HepG2 (cell line): ENCODE results near the gene IFRD1. TPM values are rescaled to one million over a fixed set of nuclear protein-coding genes. Genes with fewer than 3 reads are reported as not detected.

Experiments
- ARNTL ChIP-seq: sonication (generic); formaldehyde crosslinking; IDR thresholded peaks from 2 replicates; pipeline ENCODE4 v1.4.0; 2020; ENCODE audit warnings: mild to moderate bottlenecking, missing genetic modification reagents
- CC2D1A ChIP-seq: sonication (generic); formaldehyde crosslinking; IDR thresholded peaks from 2 replicates; pipeline ENCODE4 v1.8.1; 2023; ENCODE audit warnings: mild to moderate bottlenecking, missing genetic modification reagents
- CHCHD3 ChIP-seq: sonication (generic); formaldehyde crosslinking; IDR thresholded peaks from 2 replicates; pipeline ENCODE4 v1.8.0; 2022; ENCODE audit warnings: mild to moderate bottlenecking, missing genetic modification reagents, moderate library complexity
- CTCF ChIP-seq: sonication (generic); formaldehyde crosslinking; IDR thresholded peaks from 2 replicates; pipeline ENCODE4 v1.5.0; 2020; ENCODE audit warnings: mild to moderate bottlenecking, missing genetic modification reagents, moderate library complexity
- DPF2 ChIP-seq: sonication (generic); formaldehyde crosslinking; IDR thresholded peaks from 2 replicates; pipeline ENCODE4 v1.4.0; 2020; ENCODE audit warnings: mild to moderate bottlenecking, low read depth, missing genetic modification reagents, borderline replicate concordance
- MIXL1 ChIP-seq: IDR thresholded peaks from 2 replicates; pipeline ENCODE4 v1.6.1; 2016
- PCBP1 ChIP-seq: fragments of 200-400 bp; formaldehyde crosslinking; IDR thresholded peaks from 2 replicates; pipeline ENCODE4 v1.6.1; 2017; ENCODE audit warnings: mild to moderate bottlenecking, low read depth, low read length, borderline replicate concordance
- RCOR2 ChIP-seq: IDR thresholded peaks from 2 replicates; pipeline ENCODE4 v1.6.1; 2016; ENCODE audit warnings: missing biosample characterization, missing genetic modification reagents
- SNAPC2 ChIP-seq: sonication (generic); formaldehyde crosslinking; IDR thresholded peaks from 2 replicates; pipeline ENCODE4 v1.8.1; 2022; ENCODE audit warnings: mild to moderate bottlenecking, missing genetic modification reagents
- SUZ12 ChIP-seq: fragments of 150-350 bp; IDR thresholded peaks from 2 replicates; pipeline ENCODE4 v1.6.1; 2014; ENCODE audit warnings: low read depth, low read length
- TBL1XR1 ChIP-seq: fragments of 150-350 bp; IDR thresholded peaks from 2 replicates; pipeline ENCODE4 v1.6.1; 2014; ENCODE audit warnings: borderline replicate concordance, low read length; ENCODE audit not compliant: partially characterized antibody
- TBX2 ChIP-seq: sonication (generic); formaldehyde crosslinking; IDR thresholded peaks from 2 replicates; pipeline ENCODE4 v1.5.0; 2020; ENCODE audit warnings: missing genetic modification reagents, mild to moderate bottlenecking, borderline replicate concordance
- TCF7 ChIP-seq: sonication (generic); IDR thresholded peaks from 2 replicates; pipeline ENCODE4 v1.6.1; 2016; ENCODE audit warnings: antibody characterized with exemption, low read depth
- TGIF2 ChIP-seq: IDR thresholded peaks from 2 replicates; pipeline ENCODE4 v1.6.1; 2016; ENCODE audit warnings: control low read depth, missing compliant biosample characterization
- ZC3H4 ChIP-seq: sonication (generic); formaldehyde crosslinking; IDR thresholded peaks from 2 replicates; pipeline ENCODE4 v1.4.0; 2020; ENCODE audit warnings: missing genetic modification reagents, borderline replicate concordance
- ZMYM3 ChIP-seq: sonication (generic); formaldehyde crosslinking; IDR thresholded peaks from 2 replicates; pipeline ENCODE4 v1.5.1; 2020; ENCODE audit warnings: mild to moderate bottlenecking, missing genetic modification reagents
- ZNF232 ChIP-seq: sonication (generic); formaldehyde crosslinking; IDR thresholded peaks from 2 replicates; pipeline ENCODE4 v1.4.0; 2020; ENCODE audit warnings: missing genetic modification reagents, borderline replicate concordance
- ZNF639 ChIP-seq: conservative IDR thresholded peaks from 2 replicates; pipeline ENCODE4 v1.6.1; 2018; ENCODE audit warnings: missing genetic modification reagents
- polyA plus RNA-seq, 8 experiments: library from polyadenylated mRNA; depleted of rRNA in 3 of 8; stranded (reverse) in 7 of 8; unstranded in 1 of 8; fragments of >200 nt; fragmentation: Illumina TruSeq in 4 of 8; extraction: Trizol in 4 of 8; gene quantifications; 2 replicates each; pipeline versions ENCODE4 v1.2.1 to v1.2.3, GENCODE V29; 2011 to 2016; ENCODE audit warnings: low read depth in 4 of 8, missing spikeins in 1 of 8, mixed read lengths in 1 of 8; ENCODE audit not compliant: insufficient read depth in 1 of 8
- total RNA-seq, 5 experiments: library from RNA; depleted of rRNA; stranded (reverse); fragments of >200 nt; fragmentation: Illumina TruSeq; extraction: Trizol; gene quantifications; 2 replicates each; pipeline ENCODE4 v1.2.3, GENCODE V29; 2016; ENCODE audit warnings: low read depth in 1 of 5
- TF ChIP-seq, protein P1 (sequence below): sonication (generic); formaldehyde crosslinking; IDR thresholded peaks from 2 replicates; pipeline ENCODE4 v1.5.1; 2020; ENCODE audit warnings: missing genetic modification reagents, mild to moderate bottlenecking, borderline replicate concordance
- TF ChIP-seq, protein P2 (sequence below): sonication (generic); formaldehyde crosslinking; IDR thresholded peaks from 2 replicates; pipeline ENCODE4 v1.9.0; 2021; ENCODE audit warnings: missing genetic modification reagents, mild to moderate bottlenecking, borderline replicate concordance
- TF ChIP-seq, protein P3 (sequence below): sonication (generic); formaldehyde crosslinking; IDR thresholded peaks from 2 replicates; pipeline ENCODE4 v1.4.0; 2020; ENCODE audit warnings: missing genetic modification reagents, mild to moderate bottlenecking, borderline replicate concordance

Gene IFRD1
- total and polyA plus RNA-seq, 2 of the 13 experiments (the other 11 are each of a cell fraction or from before 2014, with no cell fraction given) = 50.9 to 55.5 TPM

- TF ChIP-seq ZC3H4 (CRISPR knock-in tag) = no peak
- TF ChIP-seq TGIF2 (CRISPR knock-in tag) = peak; percentile 79; the same call in 1 of the 2 replicates
- TF ChIP-seq, protein P1, sequence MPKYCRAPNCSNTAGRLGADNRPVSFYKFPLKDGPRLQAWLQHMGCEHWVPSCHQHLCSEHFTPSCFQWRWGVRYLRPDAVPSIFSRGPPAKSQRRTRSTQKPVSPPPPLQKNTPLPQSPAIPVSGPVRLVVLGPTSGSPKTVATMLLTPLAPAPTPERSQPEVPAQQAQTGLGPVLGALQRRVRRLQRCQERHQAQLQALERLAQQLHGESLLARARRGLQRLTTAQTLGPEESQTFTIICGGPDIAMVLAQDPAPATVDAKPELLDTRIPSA (CRISPR knock-in tag) = no peak
- TF ChIP-seq MIXL1 = no peak
- TF ChIP-seq ARNTL (CRISPR knock-in tag) = peak; percentile 10; the same call in 1 of the 2 replicates
- TF ChIP-seq ZMYM3 = no peak
- TF ChIP-seq, protein P2, sequence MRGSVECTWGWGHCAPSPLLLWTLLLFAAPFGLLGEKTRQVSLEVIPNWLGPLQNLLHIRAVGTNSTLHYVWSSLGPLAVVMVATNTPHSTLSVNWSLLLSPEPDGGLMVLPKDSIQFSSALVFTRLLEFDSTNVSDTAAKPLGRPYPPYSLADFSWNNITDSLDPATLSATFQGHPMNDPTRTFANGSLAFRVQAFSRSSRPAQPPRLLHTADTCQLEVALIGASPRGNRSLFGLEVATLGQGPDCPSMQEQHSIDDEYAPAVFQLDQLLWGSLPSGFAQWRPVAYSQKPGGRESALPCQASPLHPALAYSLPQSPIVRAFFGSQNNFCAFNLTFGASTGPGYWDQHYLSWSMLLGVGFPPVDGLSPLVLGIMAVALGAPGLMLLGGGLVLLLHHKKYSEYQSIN (CRISPR knock-in tag) = no peak
- TF ChIP-seq ZNF232 (CRISPR knock-in tag) = no peak; the same call in 1 of the 2 replicates
- TF ChIP-seq CTCF = no peak
- TF ChIP-seq PCBP1 = 0 out of 2 replicates have a peak, but pooled peaks have one; percentile 27
- peak; percentile 83 for TF ChIP-seq CHCHD3 (CRISPR knock-in tag)
- TF ChIP-seq CC2D1A (CRISPR knock-in tag) = peak; percentile 80; the same call in 1 of the 2 replicates
- peak; percentile 87 for TF ChIP-seq SUZ12
- TF ChIP-seq TCF7 = no peak
- peak; percentile 85 for TF ChIP-seq TBX2 (CRISPR knock-in tag)
- TF ChIP-seq, protein P3, sequence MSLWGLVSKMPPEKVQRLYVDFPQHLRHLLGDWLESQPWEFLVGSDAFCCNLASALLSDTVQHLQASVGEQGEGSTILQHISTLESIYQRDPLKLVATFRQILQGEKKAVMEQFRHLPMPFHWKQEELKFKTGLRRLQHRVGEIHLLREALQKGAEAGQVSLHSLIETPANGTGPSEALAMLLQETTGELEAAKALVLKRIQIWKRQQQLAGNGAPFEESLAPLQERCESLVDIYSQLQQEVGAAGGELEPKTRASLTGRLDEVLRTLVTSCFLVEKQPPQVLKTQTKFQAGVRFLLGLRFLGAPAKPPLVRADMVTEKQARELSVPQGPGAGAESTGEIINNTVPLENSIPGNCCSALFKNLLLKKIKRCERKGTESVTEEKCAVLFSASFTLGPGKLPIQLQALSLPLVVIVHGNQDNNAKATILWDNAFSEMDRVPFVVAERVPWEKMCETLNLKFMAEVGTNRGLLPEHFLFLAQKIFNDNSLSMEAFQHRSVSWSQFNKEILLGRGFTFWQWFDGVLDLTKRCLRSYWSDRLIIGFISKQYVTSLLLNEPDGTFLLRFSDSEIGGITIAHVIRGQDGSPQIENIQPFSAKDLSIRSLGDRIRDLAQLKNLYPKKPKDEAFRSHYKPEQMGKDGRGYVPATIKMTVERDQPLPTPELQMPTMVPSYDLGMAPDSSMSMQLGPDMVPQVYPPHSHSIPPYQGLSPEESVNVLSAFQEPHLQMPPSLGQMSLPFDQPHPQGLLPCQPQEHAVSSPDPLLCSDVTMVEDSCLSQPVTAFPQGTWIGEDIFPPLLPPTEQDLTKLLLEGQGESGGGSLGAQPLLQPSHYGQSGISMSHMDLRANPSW (CRISPR knock-in tag) = no peak
- no peak for TF ChIP-seq RCOR2 (CRISPR knock-in tag)
- peak; percentile 81; the same call in 1 of the 2 replicates for TF ChIP-seq SNAPC2
- TF ChIP-seq ZNF639 (CRISPR knock-in tag) = 0 out of 2 replicates have a peak, but pooled peaks have one; percentile 18
- TF ChIP-seq TBL1XR1 = peak; percentile 58
- no peak for TF ChIP-seq DPF2
Observed at GRCh38 chr7:112450807-112451761, 824 bp downstream of the IFRD1 start (continued).
